GM12801 (cell line): ENCODE data around the gene C16orf89.

ENCODE experiments used
- TF ChIP-seq, protein P1 (sequence below): IDR thresholded peaks from one replicate; pipeline ENCODE4 v1.5.1; 2011; ENCODE audit warnings: control low read depth; ENCODE audit not compliant: insufficient read length; ENCODE audit errors: extremely low read depth

The C16orf89 gene

DNA sequence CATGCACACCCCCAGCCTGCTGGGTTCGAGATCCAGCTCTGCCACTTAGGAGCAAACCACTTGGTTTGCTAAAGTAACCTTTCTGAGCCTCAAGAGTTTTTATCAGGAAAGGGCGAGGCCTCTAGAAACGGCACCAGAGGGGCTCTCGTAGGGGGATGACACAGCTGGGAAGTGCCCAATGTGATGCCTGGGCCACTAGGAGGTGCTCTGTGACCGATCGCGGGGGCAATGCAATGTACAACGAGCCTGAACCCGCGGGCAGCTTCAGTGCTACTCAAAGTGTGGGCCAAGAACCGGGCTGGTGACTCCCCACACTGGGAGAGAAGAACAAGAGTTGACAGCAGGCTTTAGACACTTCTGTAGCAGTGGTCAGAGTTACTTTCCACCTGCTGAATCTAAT is 9.4 kb downstream of the C16orf89 start:
- TF ChIP-seq, protein P1, sequence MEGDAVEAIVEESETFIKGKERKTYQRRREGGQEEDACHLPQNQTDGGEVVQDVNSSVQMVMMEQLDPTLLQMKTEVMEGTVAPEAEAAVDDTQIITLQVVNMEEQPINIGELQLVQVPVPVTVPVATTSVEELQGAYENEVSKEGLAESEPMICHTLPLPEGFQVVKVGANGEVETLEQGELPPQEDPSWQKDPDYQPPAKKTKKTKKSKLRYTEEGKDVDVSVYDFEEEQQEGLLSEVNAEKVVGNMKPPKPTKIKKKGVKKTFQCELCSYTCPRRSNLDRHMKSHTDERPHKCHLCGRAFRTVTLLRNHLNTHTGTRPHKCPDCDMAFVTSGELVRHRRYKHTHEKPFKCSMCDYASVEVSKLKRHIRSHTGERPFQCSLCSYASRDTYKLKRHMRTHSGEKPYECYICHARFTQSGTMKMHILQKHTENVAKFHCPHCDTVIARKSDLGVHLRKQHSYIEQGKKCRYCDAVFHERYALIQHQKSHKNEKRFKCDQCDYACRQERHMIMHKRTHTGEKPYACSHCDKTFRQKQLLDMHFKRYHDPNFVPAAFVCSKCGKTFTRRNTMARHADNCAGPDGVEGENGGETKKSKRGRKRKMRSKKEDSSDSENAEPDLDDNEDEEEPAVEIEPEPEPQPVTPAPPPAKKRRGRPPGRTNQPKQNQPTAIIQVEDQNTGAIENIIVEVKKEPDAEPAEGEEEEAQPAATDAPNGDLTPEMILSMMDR, result no peak

- TF ChIP-seq, protein P1, result no peak
These were observed 10.6 kb downstream of the C16orf89 start for GRCh38 chr16:5054876-5055865.

DNA sequence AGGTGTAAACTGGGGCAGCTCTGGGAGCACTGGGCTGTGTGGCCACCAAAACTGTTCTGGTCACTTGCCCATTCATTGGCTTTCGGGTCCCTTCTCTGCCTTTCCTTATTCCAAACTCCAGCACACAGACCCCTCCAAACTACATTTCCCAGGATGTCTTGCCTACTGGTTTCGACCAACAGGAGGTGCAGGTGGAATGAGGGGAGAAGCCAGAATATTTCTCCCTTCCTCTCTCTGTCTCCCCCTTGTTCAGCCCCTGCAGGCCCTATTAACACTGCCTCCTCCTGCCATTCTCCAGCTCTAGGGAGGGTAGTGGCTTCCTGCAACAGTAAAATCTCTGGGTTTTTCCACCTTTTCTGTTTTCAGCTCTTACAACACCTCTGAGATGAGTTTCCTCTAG is 18.8 kb downstream of the C16orf89 start:
- TF ChIP-seq, protein P1, result no peak

DNA sequence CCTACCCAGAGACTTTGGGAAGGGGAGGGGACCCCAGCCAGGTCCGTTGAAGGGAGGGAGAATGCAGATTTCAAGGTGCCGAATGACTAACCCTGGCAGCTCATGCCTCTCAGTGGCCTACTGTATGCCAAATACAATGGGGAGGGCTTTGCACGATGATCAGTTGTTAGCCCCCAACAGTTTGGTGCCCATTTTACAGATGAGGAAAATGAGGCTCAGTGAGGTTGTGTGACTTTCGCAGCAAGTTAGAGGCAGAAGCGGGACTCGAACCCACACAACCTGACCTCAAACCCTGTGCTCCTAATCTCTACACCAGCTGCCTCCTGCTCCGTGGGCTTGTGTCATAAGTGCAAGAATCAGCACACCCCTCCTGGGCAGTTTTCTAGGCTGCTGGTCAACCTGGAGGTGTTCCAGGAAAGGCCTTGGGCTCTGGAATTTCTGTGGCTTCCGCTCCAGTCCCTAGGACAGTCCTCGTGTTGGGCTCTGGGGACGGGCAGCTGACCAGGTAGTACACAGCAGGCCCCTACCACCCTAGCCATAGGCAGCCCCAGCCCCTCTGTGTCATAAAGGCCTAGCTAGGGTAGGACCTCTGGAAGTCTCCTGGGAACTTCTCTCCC is 20.1 kb downstream of the C16orf89 start:
- TF ChIP-seq, protein P1, result no peak

- TF ChIP-seq, protein P1, result no peak
These were observed 21.7 kb downstream of the C16orf89 start for GRCh38 chr16:5044011-5044540.

DNA sequence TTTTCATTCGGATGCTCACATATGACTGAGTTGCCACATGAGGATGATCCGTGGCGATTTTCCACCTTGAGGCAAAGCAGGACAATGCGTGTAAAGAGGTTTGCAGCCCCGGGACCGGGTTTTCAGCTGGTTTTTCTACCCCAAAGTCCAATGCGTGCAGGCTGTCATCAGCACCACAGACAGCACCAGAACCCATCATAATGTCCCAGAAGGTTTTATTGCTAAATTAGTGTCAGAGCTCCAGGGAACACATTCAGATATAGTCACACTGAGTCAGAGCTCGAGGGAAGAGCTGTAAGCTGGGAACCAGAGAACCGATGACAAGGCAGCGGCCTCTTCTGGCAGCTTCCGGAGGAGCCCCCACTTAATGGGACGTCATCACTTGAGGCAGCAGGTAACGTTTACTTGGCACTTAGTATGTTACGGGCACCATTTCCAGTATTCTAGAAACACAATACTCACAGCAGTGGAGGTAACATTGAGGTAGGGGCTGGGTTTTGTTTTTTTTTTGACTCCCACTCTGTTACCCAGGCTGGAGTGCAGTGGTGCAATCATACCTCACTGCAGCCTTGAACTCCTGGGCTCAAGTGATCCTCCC is 23.1 kb downstream of the C16orf89 start:
- TF ChIP-seq, protein P1, result no peak

DNA sequence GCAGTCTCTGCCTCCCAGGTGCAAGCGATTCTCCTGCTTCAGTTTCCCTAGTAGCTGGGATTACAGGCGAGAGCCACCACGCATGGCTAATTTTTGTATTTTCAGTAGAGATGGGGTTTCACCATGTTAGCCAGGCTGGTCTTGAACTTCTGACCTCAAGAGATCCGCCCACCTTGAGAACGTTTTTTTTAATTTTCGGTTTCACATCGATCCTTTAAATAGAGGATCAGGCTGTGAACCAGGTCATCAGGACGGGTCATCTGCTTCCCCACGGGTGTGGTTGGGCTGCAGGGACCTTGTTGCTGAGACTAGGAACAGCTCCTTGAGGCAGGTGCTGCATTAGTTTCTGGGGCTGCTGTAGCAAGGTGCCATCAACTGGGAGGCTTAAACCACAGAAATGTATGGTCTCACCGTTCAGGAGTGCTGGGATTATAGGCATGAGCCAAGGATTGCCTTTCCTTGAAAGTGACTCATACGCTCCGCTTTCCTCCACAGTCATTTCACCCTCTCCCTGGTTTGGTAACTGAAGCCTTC is 24.1 kb downstream of the C16orf89 start:
- TF ChIP-seq, protein P1, result no peak
